Right lung (tissue), 5 donors: ENCODE measurements around the gene ADAM12. TPM values are rescaled to one million over a fixed set of nuclear protein-coding genes. Genes with fewer than 3 reads are reported as not detected.
"Not testable (repeated sequence)": the region's sequence is repeated elsewhere in the genome, so short reads cannot be mapped to it uniquely, and the experiment has no call there.

Source experiments
- DNase-seq, 2 donors: peaks; one replicate each; pipeline ENCODE4 v3.0.0-alpha.2; 2013
- polyA plus RNA-seq, 5 donors: library from polyadenylated mRNA; unstranded; fragments of 120-200 nt; gene quantifications; one replicate each; pipeline versions ENCODE4 v1.2.1 to v1.2.3, GENCODE V29; 2013; ENCODE audit warnings: inconsistent platforms in 1 of 5, low replicate concordance in 1 of 5; ENCODE audit not compliant: insufficient read length in 5 of 5, insufficient read depth in 1 of 5

ADAM12 gene
- polyA plus RNA-seq, 5 donors = 6.3 to 12.1 (median 9.9) TPM

- peak in 1 of 2 donors; percentile 51 for DNase-seq
These were observed 125.9 kb downstream of the ADAM12 start for GRCh38 chr10:126262233-126262838.

GRCh38 chr10:126259760-126260479, 128.4 kb downstream of the ADAM12 start:
- no peak for DNase-seq

- no peak for DNase-seq
These were observed 131.4 kb downstream of the ADAM12 start for GRCh38 chr10:126256864-126257263.

GRCh38 chr10:126255313-126255712, 133.0 kb downstream of the ADAM12 start:
- DNase-seq = no peak

- no peak for DNase-seq
These were observed 134.7 kb downstream of the ADAM12 start for GRCh38 chr10:126253611-126253998.

- peak; percentile 39 to 41 for DNase-seq
These were observed 135.2 kb downstream of the ADAM12 start for GRCh38 chr10:126252884-126253610.

GRCh38 chr10:126251778-126252407, 136.4 kb downstream of the ADAM12 start:
- no peak for DNase-seq

- DNase-seq = no peak
These were observed 137.6 kb downstream of the ADAM12 start for GRCh38 chr10:126250527-126251310.

GRCh38 chr10:126250045-126250444, 138.2 kb downstream of the ADAM12 start:
- DNase-seq = no peak

- no peak for DNase-seq
These were observed 140.8 kb downstream of the ADAM12 start for GRCh38 chr10:126247446-126247975.

- not testable (repeated sequence) for DNase-seq
These were observed 141.9 kb downstream of the ADAM12 start for GRCh38 chr10:126246396-126246795.

GRCh38 chr10:126245501-126245900, 142.8 kb downstream of the ADAM12 start:
- no peak for DNase-seq

- DNase-seq = no peak
These were observed 144.3 kb downstream of the ADAM12 start for GRCh38 chr10:126243971-126244370.

- DNase-seq = no peak
These were observed 145.0 kb downstream of the ADAM12 start for GRCh38 chr10:126243306-126243705.

- peak; percentile 86 to 89 for DNase-seq
These were observed 145.6 kb downstream of the ADAM12 start for GRCh38 chr10:126242397-126243260.

GRCh38 chr10:126240483-126240882, 147.8 kb downstream of the ADAM12 start:
- no peak for DNase-seq

- no peak for DNase-seq
These were observed 148.4 kb downstream of the ADAM12 start for GRCh38 chr10:126239844-126240243.

- no peak for DNase-seq
These were observed 152.1 kb downstream of the ADAM12 start for GRCh38 chr10:126235979-126236851.
